ENCODE data around the gene CAMK1D. TPM values are rescaled to one million over a fixed set of nuclear protein-coding genes. Genes with fewer than 3 reads are reported as not detected.

The CAMK1D gene
- total RNA-seq, 1 experiment from 2014 or later: 6.3 TPM

GRCh38 chr10:12822893-12823170 is 473.5 kb downstream of the CAMK1D start:
- Histone ChIP-seq H3K9ac (ENCODE audit: extremely low read depth, insufficient read length, low read length) (no peak overlapping the region), H2BK5ac (ENCODE audit: insufficient read length, low read length) (no peak overlapping the region), H2BK12ac (ENCODE audit: insufficient read length, low read depth, low read length) (no peak overlapping the region), H2AK5ac (ENCODE audit: insufficient read length, low read length) (no peak overlapping the region), H4K5ac (ENCODE audit: insufficient read length, low read depth, low read length) (no peak overlapping the region), H2BK15ac (ENCODE audit: low read depth, low read length) (no peak overlapping the region), H3K18ac (ENCODE audit: insufficient read length, low read depth, low read length) (no peak overlapping the region), H3K23me2 (ENCODE audit: insufficient read length, low read depth, low read length, poor library complexity, severe bottlenecking) (no peaks in the 10 kb centered on the region), H3K23ac (ENCODE audit: insufficient read length, low read depth, low read length) (no peak overlapping the region), H2BK120ac (ENCODE audit: low read depth, low read length, poor library complexity, severe bottlenecking) (no peak overlapping the region), H3K9me3 (ENCODE audit: control insufficient read depth, low read depth, low read length) (no peaks in the 10 kb centered on the region), H4K20me1 (ENCODE audit: control insufficient read depth, insufficient read depth, insufficient read length) (no peaks in the 10 kb centered on the region), H3K4me1 (ENCODE audit: insufficient read depth, low read length) (peaks cover 3% of the 10 kb centered on the region; the same call in 1 of the 2 replicates), H2AFZ (ENCODE audit: low read length) (no peak overlapping the region), H3K4me2 (ENCODE audit: insufficient read depth, insufficient read length, low read length) (no peak overlapping the region), H3K14ac (ENCODE audit: insufficient read depth, low read length) (no peak overlapping the region), H4K91ac (ENCODE audit: insufficient read length, low read depth, low read length) (no peak overlapping the region), H4K8ac (replicated peaks; ENCODE audit: insufficient read length, low read depth, low read length) (no peak overlapping the region), H3K27ac (ENCODE audit: insufficient read length, low read depth, low read length) (no peak overlapping the region), H3K79me2 (ENCODE audit: insufficient read depth, low read length) (no peaks in the 10 kb centered on the region), H3K56ac (ENCODE audit: insufficient read length, low read depth, low read length) (no peak overlapping the region), H3T11ph (ENCODE audit: low read length) (no peak overlapping the region), H3K27me3 (ENCODE audit: insufficient read depth, low read length) (no peaks in the 10 kb centered on the region), H2BK20ac (ENCODE audit: low read depth, low read length, poor library complexity, severe bottlenecking) (no peak overlapping the region), H3K79me1 (ENCODE audit: insufficient read depth, low read depth, low read length, poor library complexity, severe bottlenecking) (no peaks in the 10 kb centered on the region), H3K4ac (ENCODE audit: low read depth, low read length) (no peak overlapping the region)
- no peak for TF ChIP-seq CTCF (conservative IDR thresholded peaks at IDR 0.05)
- Mint-ChIP-seq H3K4me1 (peaks cover 14 to 28% of the 10 kb centered on the region in 2 experiments), H3K9me3 (no peaks in the 10 kb centered on the region), H3K4me3 (no peak overlapping the region), H3K27me3 (ENCODE audit: low read depth) (no peaks in the 10 kb centered on the region; the same call in 1 of the 2 replicates), H3K36me3 (ENCODE audit: insufficient read depth in 1 of 3, low read depth in 3 of 3) (peaks cover 0 to 4% (median 0%) of the 10 kb centered on the region in 3 experiments; a peak in 2 of 7 replicates), H3K27ac (no peak overlapping the region)
- WGBS (ENCODE audit: extremely low coverage, insufficient read length, low lambda C conversion rate): no CpG with 5 or more reads among the region's 3 CpGs
- DNase-seq: no peak

Measured in H9 (cell line).